Measurements from ENCODE around the gene BAIAP2L1.

GRCh38 chr7:98414205-98414900, 13.5 kb upstream of the BAIAP2L1 start:
- TF ChIP-seq CTCF (IDR thresholded peaks at IDR 0.05; ENCODE audit: low read depth, low read length) (no peak), POLR2A (IDR thresholded peaks at IDR 0.05; ENCODE audit: extremely low read depth, insufficient read length) (no peak), MAX (IDR thresholded peaks at IDR 0.05; ENCODE audit: low read depth, low read length) (no peak)

All from NB4 (cell line).